HepG2 (cell line): Measurements from ENCODE around the gene CXCL17. TPM values are rescaled to one million over a fixed set of nuclear protein-coding genes. Genes with fewer than 3 reads are reported as not detected.

Experiments
- CEBPG ChIP-seq: IDR thresholded peaks from 2 replicates; pipeline ENCODE4 v1.6.1; 2016
- CREB1 ChIP-seq, 2 experiments: fragments of 450-650 bp in 1 of 2; IDR thresholded peaks; 2 replicates each; pipeline ENCODE4 v1.6.1; 2016 to 2017; ENCODE audit warnings: control low read depth in 1 of 2, mild to moderate bottlenecking in 1 of 2, missing compliant biosample characterization in 1 of 2, missing genetic modification characterization in 1 of 2
- FOSL2 ChIP-seq: sonication (generic); formaldehyde crosslinking; IDR thresholded peaks from 2 replicates; pipeline ENCODE4 v1.4.0; 2020; ENCODE audit warnings: missing genetic modification reagents
- FOXA3 ChIP-seq: IDR thresholded peaks from 2 replicates; pipeline ENCODE4 v1.6.1; 2016; ENCODE audit warnings: missing genetic modification reagents, missing compliant biosample characterization
- HMG20A ChIP-seq: IDR thresholded peaks from 2 replicates; pipeline ENCODE4 v1.6.1; 2016; ENCODE audit warnings: borderline replicate concordance
- HMGXB3 ChIP-seq: sonication (generic); formaldehyde crosslinking; IDR thresholded peaks from 2 replicates; pipeline ENCODE4 v1.4.0; 2020; ENCODE audit warnings: missing genetic modification reagents, borderline replicate concordance
- HMGXB4 ChIP-seq, 2 experiments: sonication (generic) in 1 of 2; formaldehyde crosslinking in 1 of 2; IDR thresholded peaks; 2 replicates each; pipeline versions ENCODE4 v1.4.0 to v1.6.1; 2018 to 2020; ENCODE audit warnings: missing genetic modification reagents in 2 of 2, borderline replicate concordance in 1 of 2, low read depth in 1 of 2, mild to moderate bottlenecking in 1 of 2, missing biosample characterization in 1 of 2
- NR2F1 ChIP-seq, 2 experiments: fragments of 450-650 bp in 1 of 2; formaldehyde crosslinking in 1 of 2; IDR thresholded peaks; 2 replicates each; pipeline versions ENCODE4 v1.5.0 to v1.6.1; 2016 to 2020; ENCODE audit warnings: mild to moderate bottlenecking in 1 of 2, missing compliant biosample characterization in 1 of 2, missing genetic modification reagents in 1 of 2, moderate library complexity in 1 of 2
- NR2F6 ChIP-seq, 2 experiments: IDR thresholded peaks; 2 replicates each; pipeline ENCODE4 v1.6.1; 2016; ENCODE audit warnings: antibody characterized with exemption in 1 of 2, mild to moderate bottlenecking in 1 of 2
- POGK ChIP-seq: sonication (generic); formaldehyde crosslinking; conservative IDR thresholded peaks from 2 replicates; pipeline ENCODE4 v1.8.0; 2022; ENCODE audit warnings: mild to moderate bottlenecking, moderate library complexity, missing genetic modification reagents
- SALL1 ChIP-seq: sonication (generic); formaldehyde crosslinking; IDR thresholded peaks from 2 replicates; pipeline ENCODE4 v1.8.0; 2022; ENCODE audit warnings: mild to moderate bottlenecking, missing genetic modification reagents
- SMAD3 ChIP-seq: sonication (generic); formaldehyde crosslinking; IDR thresholded peaks from 2 replicates; pipeline ENCODE4 v1.4.0; 2020; ENCODE audit warnings: missing genetic modification reagents
- ZNF331 ChIP-seq: sonication (generic); formaldehyde crosslinking; IDR thresholded peaks from 2 replicates; pipeline ENCODE4 v1.4.0; 2020; ENCODE audit warnings: missing genetic modification reagents
- ZNF441 ChIP-seq: sonication (generic); formaldehyde crosslinking; IDR thresholded peaks from 2 replicates; pipeline ENCODE4 v1.7.0; 2021; ENCODE audit warnings: missing genetic modification reagents, borderline replicate concordance
- ZNF543 ChIP-seq: sonication (generic); formaldehyde crosslinking; IDR thresholded peaks from 2 replicates; pipeline ENCODE4 v1.4.0; 2020; ENCODE audit warnings: mild to moderate bottlenecking, missing genetic modification reagents
- ZNF674 ChIP-seq: sonication (generic); formaldehyde crosslinking; IDR thresholded peaks from 2 replicates; pipeline ENCODE4 v1.5.0; 2020; ENCODE audit warnings: low read depth, mild to moderate bottlenecking, missing genetic modification reagents
- polyA plus RNA-seq, 8 experiments: library from polyadenylated mRNA; depleted of rRNA in 3 of 8; stranded (reverse) in 7 of 8; unstranded in 1 of 8; fragments of >200 nt; fragmentation: Illumina TruSeq in 4 of 8; extraction: Trizol in 4 of 8; gene quantifications; 2 replicates each; pipeline versions ENCODE4 v1.2.1 to v1.2.3, GENCODE V29; 2011 to 2016; ENCODE audit warnings: low read depth in 4 of 8, missing spikeins in 1 of 8, mixed read lengths in 1 of 8; ENCODE audit not compliant: insufficient read depth in 1 of 8
- total RNA-seq, 5 experiments: library from RNA; depleted of rRNA; stranded (reverse); fragments of >200 nt; fragmentation: Illumina TruSeq; extraction: Trizol; gene quantifications; 2 replicates each; pipeline ENCODE4 v1.2.3, GENCODE V29; 2016; ENCODE audit warnings: low read depth in 1 of 5
- TF ChIP-seq, protein P1 (sequence below): sonication (generic); formaldehyde crosslinking; IDR thresholded peaks from 2 replicates; pipeline ENCODE4 v1.5.1; 2020; ENCODE audit warnings: missing genetic modification reagents, mild to moderate bottlenecking, borderline replicate concordance

The CXCL17 gene
- total and polyA plus RNA-seq, 2 of the 13 experiments (the other 11 are each of a cell fraction or from before 2014, with no cell fraction given): 0.12 TPM; not detected in 1

- TF ChIP-seq CEBPG (CRISPR knock-in tag) (peak; percentile 38; the same call in 1 of the 2 replicates), ZNF674 (CRISPR knock-in tag) (no peak), CREB1 (IDR thresholded peaks at IDR 0.05) (0 out of 2 replicates have a peak, but pooled peaks have one; percentile 17), CREB1 (CRISPR knock-in tag; IDR thresholded peaks at IDR 0.05) (peak; percentile 51), HMG20A (peak; percentile 77; the same call in 1 of the 2 replicates), POGK (peak; percentile 50; the same call in 1 of the 2 replicates), FOXA3 (CRISPR knock-in tag) (peak; percentile 95), FOSL2 (CRISPR knock-in tag) (peak; percentile 75), NR2F6 (IDR thresholded peaks at IDR 0.05) (peak; percentile 51), NR2F6 (CRISPR knock-in tag; IDR thresholded peaks at IDR 0.05) (peak; percentile 67; the same call in 1 of the 2 replicates), SALL1 (CRISPR knock-in tag) (peak; percentile 82), SMAD3 (CRISPR knock-in tag) (0 out of 2 replicates have a peak, but pooled peaks have one; percentile 22), ZNF441 (peak; percentile 41; the same call in 1 of the 2 replicates), ZNF543 (CRISPR knock-in tag) (0 out of 2 replicates have a peak, but pooled peaks have one; percentile 46), ZNF331 (CRISPR knock-in tag) (peak; percentile 33; the same call in 1 of the 2 replicates), NR2F1 (CRISPR knock-in tag; IDR thresholded peaks at IDR 0.05) (peak in 1 of 2 experiments; percentile 45; a peak in 1 of 4 replicates), HMGXB3 (CRISPR knock-in tag) (peak; percentile 59; the same call in 1 of the 2 replicates), HMGXB4 (CRISPR knock-in tag; IDR thresholded peaks at IDR 0.05; ENCODE audit: borderline replicate concordance in 1 of 2, low read depth in 1 of 2) (0 out of 4 replicates have a peak, but pooled peaks of 1 of the 2 experiments have one; percentile 37)
- TF ChIP-seq, protein P1, sequence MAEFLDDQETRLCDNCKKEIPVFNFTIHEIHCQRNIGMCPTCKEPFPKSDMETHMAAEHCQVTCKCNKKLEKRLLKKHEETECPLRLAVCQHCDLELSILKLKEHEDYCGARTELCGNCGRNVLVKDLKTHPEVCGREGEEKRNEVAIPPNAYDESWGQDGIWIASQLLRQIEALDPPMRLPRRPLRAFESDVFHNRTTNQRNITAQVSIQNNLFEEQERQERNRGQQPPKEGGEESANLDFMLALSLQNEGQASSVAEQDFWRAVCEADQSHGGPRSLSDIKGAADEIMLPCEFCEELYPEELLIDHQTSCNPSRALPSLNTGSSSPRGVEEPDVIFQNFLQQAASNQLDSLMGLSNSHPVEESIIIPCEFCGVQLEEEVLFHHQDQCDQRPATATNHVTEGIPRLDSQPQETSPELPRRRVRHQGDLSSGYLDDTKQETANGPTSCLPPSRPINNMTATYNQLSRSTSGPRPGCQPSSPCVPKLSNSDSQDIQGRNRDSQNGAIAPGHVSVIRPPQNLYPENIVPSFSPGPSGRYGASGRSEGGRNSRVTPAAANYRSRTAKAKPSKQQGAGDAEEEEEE (CRISPR knock-in tag): no peak
Observed at GRCh38 chr19:42443944-42444398, 1.2 kb upstream of the CXCL17 start (continued).
